CD4-positive, alpha-beta T cell (primary cell): ENCODE data around the gene TTC32. TPM values are rescaled to one million over a fixed set of nuclear protein-coding genes. Genes with fewer than 3 reads are reported as not detected.

Experiments used
- ATAC-seq: fragments of 200-7000 bp; cut with Tn5 transposase; one replicate; pipeline ENCODE4 v1.10.0; 2022; ENCODE audit warnings: mild to moderate bottlenecking; ENCODE audit not compliant: poor library complexity
- CTCF ChIA-PET: fragments of 350-600 bp; sonication (Branson Sonifier 250); formaldehyde crosslinking; loops from one replicate; lab custom pipeline; 2021; ENCODE audit warnings: antibody characterized with exemption, inconsistent platforms; lab: Charles Lee
- POLR2A ChIA-PET: fragments of 350-600 bp; sonication (Branson Sonifier 250); formaldehyde crosslinking; loops from one replicate; lab custom pipeline; 2021; ENCODE audit warnings: antibody characterized with exemption, inconsistent platforms; lab: Charles Lee
- DNase-seq, 14 experiments: peaks; one replicate each; pipeline ENCODE4 v3.0.0-alpha.2; 2013 to 2020; ENCODE audit warnings: mixed read lengths in 2 of 14
- H3K27ac ChIP-seq, 2 donors: one replicate each; pipeline versions ENCODE4 v1.5.1 to v1.7.0; 2013; ENCODE audit warnings: low read length in 2 of 2, low read depth in 1 of 2, mild to moderate bottlenecking in 1 of 2
- H3K27me3 ChIP-seq, 2 experiments: 1 replicate in 1 of 2; 2 replicates in 1 of 2; pipeline versions ENCODE4 v1.6.1 to v1.7.0; 2013; ENCODE audit warnings: low read length in 2 of 2, control low read depth in 1 of 2, mild to moderate bottlenecking in 1 of 2, moderate library complexity in 1 of 2; ENCODE audit not compliant: insufficient read depth in 2 of 2, control insufficient read depth in 1 of 2
- H3K36me3 ChIP-seq: one replicate; pipeline ENCODE4 v1.6.1; 2013; ENCODE audit warnings: low read length, control low read depth; ENCODE audit not compliant: insufficient read depth
- H3K4me1 ChIP-seq: one replicate; pipeline ENCODE4 v1.6.1; 2013; ENCODE audit warnings: low read length, control low read depth; ENCODE audit not compliant: insufficient read depth
- H3K4me3 ChIP-seq: one replicate; pipeline ENCODE4 v1.5.1; 2013; ENCODE audit warnings: mild to moderate bottlenecking, low read length, moderate library complexity
- H3K9me3 ChIP-seq, 2 experiments: 1 replicate in 1 of 2; 2 replicates in 1 of 2; pipeline versions ENCODE4 v1.6.1 to v1.7.0; 2013; ENCODE audit warnings: low read length in 2 of 2, mild to moderate bottlenecking in 2 of 2, control low read depth in 1 of 2, moderate library complexity in 1 of 2; ENCODE audit not compliant: control insufficient read depth in 1 of 2, insufficient read depth in 1 of 2
- H3K27ac Mint-ChIP-seq: one replicate; pipeline ENCODE4 v1.8.0; 2020; ENCODE audit warnings: mixed read lengths
- H3K27me3 Mint-ChIP-seq: one replicate; pipeline ENCODE4 v1.8.0; 2021; ENCODE audit warnings: mixed read lengths
- H3K36me3 Mint-ChIP-seq: one replicate; pipeline ENCODE4 v1.8.0; 2021; ENCODE audit warnings: low read depth, mixed read lengths
- H3K4me1 Mint-ChIP-seq: one replicate; pipeline ENCODE4 v1.8.0; 2021; ENCODE audit warnings: low read depth, mixed read lengths
- H3K4me3 Mint-ChIP-seq: one replicate; pipeline ENCODE4 v1.8.0; 2020; ENCODE audit warnings: mild to moderate bottlenecking, mixed read lengths
- H3K9me3 Mint-ChIP-seq: one replicate; pipeline ENCODE4 v1.8.0; 2020; ENCODE audit warnings: mixed read lengths
- intact Hi-C, 2 experiments: fragments of 100-400 bp; cut with DNase I in 1 of 2; cut with micrococcal nuclease in 1 of 2; formaldehyde crosslinking; loops; one replicate each; pipeline versions ENCODE4 v1.15.1 to v1.9.0; 2023 to 2025; cut with DNase I, micrococcal nuclease
- total RNA-seq, 174 experiments: library from RNA in 2 of 174; stranded (reverse) in 2 of 174; gene quantifications; one replicate each; pipeline ENCODE4 v1.2.3 and lab custom pipeline; 2021 to 2026
- TF ChIP-seq, protein P1 (sequence below): fragments of 200-600 bp; IDR thresholded peaks from one replicate; pipeline ENCODE4 v1.8.0; 2022; ENCODE audit warnings: antibody characterized with exemption, mild to moderate bottlenecking

Gene TTC32
- total RNA-seq, 2 experiments from 2014 or later, result 53.1 to 54.2 TPM

DNA sequence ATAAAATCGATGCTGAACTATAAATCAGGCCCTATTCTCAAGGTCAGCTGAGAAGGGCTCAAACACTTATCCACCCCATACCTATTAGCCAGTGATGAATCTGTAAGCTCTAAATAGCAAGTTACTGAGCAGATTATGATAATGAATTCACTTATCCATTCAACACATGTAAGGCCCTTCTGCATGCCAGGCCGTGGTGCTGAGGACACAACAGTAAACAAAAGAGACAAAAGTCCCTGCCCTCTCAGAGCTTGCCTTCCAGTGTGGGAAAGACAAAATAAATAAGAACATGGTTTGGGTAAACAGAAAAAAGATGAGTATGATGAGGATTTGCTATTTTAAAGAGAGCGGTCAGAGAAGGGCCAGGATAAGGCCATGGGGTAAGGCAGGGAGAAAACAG is 11.7 kb downstream of the TTC32 start:
- CTCF ChIA-PET, result interaction anchor here (0.8 kb wide), 1 partner anchor 13 kb away, joined by 3 read pairs; no protein-coding TSS in a partner anchor
- H3K9me3 Mint-ChIP-seq, result no peaks in the 10 kb centered on the region

DNA sequence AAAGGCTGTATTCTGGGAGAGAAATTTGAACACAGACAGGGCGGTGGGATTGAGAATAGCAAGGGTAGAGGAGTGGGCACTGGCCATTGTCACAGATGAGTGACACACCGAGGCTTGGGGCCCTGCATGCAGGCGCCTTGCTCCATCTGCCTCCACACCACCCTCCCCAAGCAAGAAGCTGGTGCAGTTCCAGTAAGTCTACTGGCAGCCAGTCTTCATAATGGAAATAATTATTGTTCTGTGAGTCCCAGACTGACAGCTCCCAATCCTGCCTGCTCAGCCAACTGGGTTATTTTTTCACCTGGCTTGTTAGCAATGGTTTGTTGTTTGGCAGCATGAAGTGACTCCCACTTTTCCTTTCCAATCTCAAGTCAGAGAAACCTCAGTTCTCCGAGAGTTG is 13.0 kb downstream of the TTC32 start:
- Mint-ChIP-seq H3K27me3 (no peaks in the 10 kb centered on the region), H3K36me3 (no peaks in the 10 kb centered on the region), H3K4me3 (no peak overlapping the region), H3K9me3 (no peaks in the 10 kb centered on the region), H3K4me1 (peaks cover 8% of the 10 kb centered on the region), H3K27ac (no peak overlapping the region)
- no peaks in the 10 kb centered on the region for H3K27me3 ChIP-seq
- H3K4me3 ChIP-seq, result no peak overlapping the region
- intact Hi-C loops, result no loop called here
- no peak for ATAC-seq
- no peaks in the 10 kb centered on the region for H3K36me3 ChIP-seq
- ChIA-PET POLR2A (interaction anchor here (1.2 kb wide), 1 partner anchor 11 kb away, joined by 5 read pairs; no protein-coding TSS in a partner anchor), CTCF (no interaction called here)
- DNase-seq, result no peak
- H3K9me3 ChIP-seq, result no peaks in the 10 kb centered on the region
- H3K4me1 ChIP-seq, result peaks cover 3% of the 10 kb centered on the region
- TF ChIP-seq, protein P1, sequence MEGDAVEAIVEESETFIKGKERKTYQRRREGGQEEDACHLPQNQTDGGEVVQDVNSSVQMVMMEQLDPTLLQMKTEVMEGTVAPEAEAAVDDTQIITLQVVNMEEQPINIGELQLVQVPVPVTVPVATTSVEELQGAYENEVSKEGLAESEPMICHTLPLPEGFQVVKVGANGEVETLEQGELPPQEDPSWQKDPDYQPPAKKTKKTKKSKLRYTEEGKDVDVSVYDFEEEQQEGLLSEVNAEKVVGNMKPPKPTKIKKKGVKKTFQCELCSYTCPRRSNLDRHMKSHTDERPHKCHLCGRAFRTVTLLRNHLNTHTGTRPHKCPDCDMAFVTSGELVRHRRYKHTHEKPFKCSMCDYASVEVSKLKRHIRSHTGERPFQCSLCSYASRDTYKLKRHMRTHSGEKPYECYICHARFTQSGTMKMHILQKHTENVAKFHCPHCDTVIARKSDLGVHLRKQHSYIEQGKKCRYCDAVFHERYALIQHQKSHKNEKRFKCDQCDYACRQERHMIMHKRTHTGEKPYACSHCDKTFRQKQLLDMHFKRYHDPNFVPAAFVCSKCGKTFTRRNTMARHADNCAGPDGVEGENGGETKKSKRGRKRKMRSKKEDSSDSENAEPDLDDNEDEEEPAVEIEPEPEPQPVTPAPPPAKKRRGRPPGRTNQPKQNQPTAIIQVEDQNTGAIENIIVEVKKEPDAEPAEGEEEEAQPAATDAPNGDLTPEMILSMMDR, result no peak
- H3K27ac ChIP-seq, result no peak overlapping the region

More for the DNA sequence above, 11.7 kb downstream of the TTC32 start:
- Mint-ChIP-seq H3K4me3 (no peak overlapping the region), H3K4me1 (peaks cover 19% of the 10 kb centered on the region), H3K27me3 (no peaks in the 10 kb centered on the region), H3K27ac (no peak overlapping the region), H3K36me3 (peaks cover 7% of the 10 kb centered on the region)
- H3K36me3 ChIP-seq, result no peaks in the 10 kb centered on the region
- peaks cover 3% of the 10 kb centered on the region for H3K4me1 ChIP-seq
- POLR2A ChIA-PET, result interaction anchor here (1.1 to 1.3 kb wide), 2 partner anchors 11 to 1331 kb away, joined by 4 read pairs; no protein-coding TSS in a partner anchor
- H3K27me3 ChIP-seq, result no peaks in the 10 kb centered on the region
- DNase-seq (no peak), ATAC-seq (no peak)
- no peak overlapping the region for H3K27ac ChIP-seq
- H3K4me3 ChIP-seq, result no peak overlapping the region
- H3K9me3 ChIP-seq, result no peaks in the 10 kb centered on the region
- intact Hi-C loops, result no loop called here
- TF ChIP-seq, protein P1, result no peak

DNA sequence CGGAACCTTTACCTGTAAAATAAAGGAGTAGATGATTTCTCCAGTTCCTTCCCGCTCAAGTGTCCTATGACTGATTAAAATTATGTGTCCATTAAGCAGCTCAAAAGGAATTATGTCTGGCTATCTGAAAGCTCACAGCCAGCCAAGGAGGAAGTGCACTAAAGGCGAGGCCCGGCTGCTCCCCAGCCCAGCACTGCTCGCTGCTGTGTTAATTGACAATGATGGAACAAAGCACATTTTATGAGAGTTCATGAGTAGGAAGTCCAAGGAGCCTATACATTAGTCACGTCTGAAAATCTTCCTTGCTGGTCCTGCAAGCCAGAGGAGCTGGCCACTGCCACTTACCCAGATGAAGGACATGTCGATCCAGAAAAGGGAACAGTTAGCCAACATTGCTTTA is 14.3 kb downstream of the TTC32 start:
- Mint-ChIP-seq H3K9me3 (no peaks in the 10 kb centered on the region), H3K36me3 (no peaks in the 10 kb centered on the region), H3K27ac (no peak overlapping the region), H3K4me3 (no peak overlapping the region), H3K4me1 (peaks cover 8% of the 10 kb centered on the region), H3K27me3 (no peaks in the 10 kb centered on the region)
- H3K36me3 ChIP-seq, result no peaks in the 10 kb centered on the region
- ChIA-PET CTCF (no interaction called here), POLR2A (interaction anchor here (3.0 kb wide), 1 partner anchor 13 kb away, joined by 10 read pairs; no protein-coding TSS in a partner anchor)
- peaks cover 3% of the 10 kb centered on the region for H3K4me1 ChIP-seq
- H3K4me3 ChIP-seq, result no peak overlapping the region
- no peaks in the 10 kb centered on the region for H3K27me3 ChIP-seq
- no peak overlapping the region for H3K27ac ChIP-seq
- H3K9me3 ChIP-seq, result no peaks in the 10 kb centered on the region
- DNase-seq (no peak), ATAC-seq (no peak)
- TF ChIP-seq, protein P1, result no peak
- intact Hi-C loops, result no loop called here
